Stromal cell of bone marrow (primary cell): ENCODE data around the gene DACT3.

Experiments used
- DNase-seq: peaks from one replicate; pipeline ENCODE4 v3.0.0-alpha.2; 2012; ENCODE audit warnings: low read depth

The DACT3 gene

DNA sequence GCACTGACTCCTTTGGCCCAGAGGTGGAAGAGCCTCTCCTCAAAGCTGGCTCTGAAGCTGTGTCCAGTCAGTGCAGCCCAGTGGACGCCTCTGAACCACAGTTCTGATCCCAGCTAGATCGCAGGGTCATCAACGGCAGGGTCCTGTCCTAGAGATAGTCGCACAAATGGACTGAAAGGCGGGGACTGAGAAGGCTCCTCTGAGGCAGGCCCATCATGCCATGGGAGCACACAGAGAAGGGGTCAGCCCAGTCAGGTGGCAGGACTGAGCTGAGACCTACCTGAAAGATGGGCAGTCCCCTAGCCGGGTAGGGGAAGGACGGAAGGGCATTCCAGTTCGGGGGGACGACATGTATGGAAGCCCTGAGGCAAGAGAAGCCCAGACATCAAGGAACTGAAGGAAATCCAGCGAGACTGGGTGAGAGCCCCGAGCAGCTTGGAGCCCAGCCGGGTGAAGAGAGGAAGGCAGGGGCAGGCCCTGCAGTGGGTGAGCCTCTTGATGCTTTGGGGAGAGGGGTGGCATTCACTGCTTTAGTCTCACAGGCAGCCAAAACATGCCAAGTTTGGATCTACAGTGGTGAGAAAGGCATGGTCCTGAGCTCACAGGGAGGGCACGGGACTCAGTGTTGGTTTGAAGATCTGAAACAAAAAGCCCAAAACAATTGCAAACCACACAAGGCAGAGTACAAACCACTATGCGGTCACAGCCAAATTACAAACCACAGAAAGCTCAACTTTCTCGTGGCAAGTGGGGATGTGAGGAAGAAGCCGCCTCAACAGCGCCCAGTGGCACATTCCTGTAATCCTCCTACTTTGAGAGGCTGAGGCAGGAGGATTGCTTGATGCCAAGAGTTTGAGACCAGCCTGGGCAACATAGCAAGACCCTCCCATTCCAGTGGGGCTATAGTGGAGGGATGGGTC is 49.9 kb downstream of the DACT3 start:
- no peak for DNase-seq

- DNase-seq: no peak
Observed at GRCh38 chr19:46610413-46610775, 50.6 kb downstream of the DACT3 start.

DNA sequence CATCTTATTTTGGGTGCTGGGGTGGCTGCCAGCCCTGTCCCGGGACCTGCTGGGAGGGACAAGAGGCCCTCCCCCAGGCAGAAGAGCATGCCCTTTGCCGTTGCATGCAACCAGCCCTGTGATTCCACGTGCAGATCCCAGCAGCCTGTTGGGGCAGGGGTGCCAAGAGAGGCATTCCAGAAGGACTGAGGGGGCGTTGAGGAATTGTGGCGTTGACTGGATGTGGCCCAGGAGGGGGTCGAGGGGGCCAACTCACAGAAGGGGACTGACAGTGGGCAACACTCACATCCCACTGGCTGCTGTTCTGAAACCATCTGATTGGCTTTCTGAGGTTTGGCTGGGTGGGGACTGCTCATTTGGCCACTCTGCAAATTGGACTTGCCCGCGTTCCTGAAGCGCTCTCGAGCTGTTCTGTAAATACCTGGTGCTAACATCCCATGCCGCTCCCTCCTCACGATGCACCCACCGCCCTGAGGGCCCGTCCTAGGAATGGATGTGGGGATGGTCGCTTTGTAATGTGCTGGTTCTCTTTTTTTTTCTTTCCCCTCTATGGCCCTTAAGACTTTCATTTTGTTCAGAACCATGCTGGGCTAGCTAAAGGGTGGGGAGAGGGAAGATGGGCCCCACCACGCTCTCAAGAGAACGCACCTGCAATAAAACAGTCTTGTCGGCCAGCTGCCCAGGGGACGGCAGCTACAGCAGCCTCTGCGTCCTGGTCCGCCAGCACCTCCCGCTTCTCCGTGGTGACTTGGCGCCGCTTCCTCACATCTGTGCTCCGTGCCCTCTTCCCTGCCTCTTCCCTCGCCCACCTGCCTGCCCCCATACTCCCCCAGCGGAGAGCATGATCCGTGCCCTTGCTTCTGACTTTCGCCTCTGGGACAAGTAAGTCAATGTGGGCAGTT is 51.2 kb downstream of the DACT3 start:
- no peak for DNase-seq

- DNase-seq: no peak
Observed at GRCh38 chr19:46608581-46609345, 52.2 kb downstream of the DACT3 start.

DNA sequence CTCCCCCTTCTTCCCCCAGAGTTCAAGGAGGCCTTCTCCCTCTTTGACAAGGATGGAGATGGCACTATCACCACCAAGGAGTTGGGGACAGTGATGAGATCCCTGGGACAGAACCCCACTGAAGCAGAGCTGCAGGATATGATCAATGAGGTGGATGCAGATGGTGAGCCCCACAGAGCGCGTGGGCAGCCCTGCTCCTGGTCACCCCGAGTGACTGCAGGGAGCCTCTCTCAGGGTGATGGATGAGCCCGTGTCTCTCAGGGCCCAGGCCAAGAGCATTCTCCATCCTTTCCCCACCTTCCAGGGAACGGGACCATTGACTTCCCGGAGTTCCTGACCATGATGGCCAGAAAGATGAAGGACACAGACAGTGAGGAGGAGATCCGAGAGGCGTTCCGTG is 52.8 kb downstream of the DACT3 start:
- no peak for DNase-seq

- DNase-seq: no peak
Observed at GRCh38 chr19:46607448-46607841, 53.5 kb downstream of the DACT3 start.

- DNase-seq: no peak
Observed at GRCh38 chr19:46606681-46607447, 54.1 kb downstream of the DACT3 start.

- no peak for DNase-seq
Observed at GRCh38 chr19:46606019-46606418, 55.0 kb downstream of the DACT3 start.

DNA sequence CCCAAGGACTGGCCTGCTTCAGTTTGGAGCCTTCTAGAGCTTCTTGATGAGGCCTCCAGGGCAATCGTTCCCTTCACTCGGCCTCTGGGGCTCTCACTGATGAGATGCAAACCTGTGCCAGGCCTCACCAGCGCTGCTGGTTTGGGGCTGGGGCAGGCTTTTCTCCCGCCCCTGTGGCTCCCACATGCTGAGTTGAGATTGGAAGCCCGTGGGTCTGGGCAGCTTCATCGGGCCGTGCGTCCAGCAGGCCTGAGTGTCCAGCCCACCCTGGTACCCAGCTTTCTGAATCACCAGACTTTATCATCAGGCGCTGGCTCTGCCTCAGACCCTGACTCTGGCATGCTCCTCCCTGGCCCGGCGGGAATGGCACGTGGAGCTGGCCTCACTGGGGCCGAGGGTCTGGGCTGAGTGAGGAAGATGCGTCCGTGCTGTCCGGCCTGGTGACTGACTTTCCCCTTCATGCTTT is 55.6 kb downstream of the DACT3 start:
- DNase-seq: no peak

GRCh38 chr19:46604781-46605355 is 56.1 kb downstream of the DACT3 start:
- DNase-seq: no peak

DNA sequence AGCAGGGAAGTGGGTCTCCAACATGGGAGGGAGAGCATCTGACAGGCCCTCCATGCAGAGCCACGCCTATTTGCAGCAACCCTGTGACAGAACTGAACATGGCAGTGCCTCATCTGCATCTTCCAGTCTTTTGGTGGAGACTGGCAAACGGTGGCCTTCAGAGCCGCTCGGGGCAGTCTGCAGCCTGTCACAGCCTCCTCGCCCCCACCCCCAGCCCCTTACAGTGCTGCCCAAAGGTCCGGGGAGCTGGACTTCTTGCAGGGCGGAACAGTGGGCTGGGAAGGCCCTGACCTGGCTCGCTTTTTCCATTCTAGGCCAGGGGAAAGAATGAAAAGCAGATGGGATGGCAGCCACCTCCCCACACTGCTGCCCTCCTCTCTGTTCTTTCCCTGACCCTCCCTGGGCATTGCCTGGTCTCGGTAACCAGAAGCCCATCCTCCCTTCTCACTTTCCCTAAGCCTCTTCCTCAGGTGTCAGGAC is 57.2 kb downstream of the DACT3 start:
- no peak for DNase-seq

DNA sequence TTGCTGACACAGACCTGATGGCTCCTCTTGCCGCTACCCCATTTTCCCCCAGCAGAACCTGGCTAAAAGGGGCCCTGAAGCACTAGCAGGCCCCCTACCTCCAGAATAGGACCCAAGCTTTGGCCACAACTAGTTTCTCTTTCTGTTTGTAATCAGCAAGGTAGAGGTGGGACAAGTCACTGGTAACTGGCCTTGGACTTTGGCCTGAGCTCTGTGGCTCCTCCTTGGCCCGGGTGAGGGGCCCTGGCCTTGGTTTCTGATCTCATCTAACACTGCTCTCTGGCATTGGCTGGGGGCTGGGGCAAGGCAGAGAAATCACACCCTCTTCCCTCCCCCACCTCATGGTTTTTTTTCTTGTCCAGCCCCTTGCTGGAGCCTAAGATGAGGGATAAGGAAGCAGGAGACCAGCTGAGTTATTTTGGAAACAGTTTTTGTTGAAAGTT is 57.8 kb downstream of the DACT3 start:
- no peak for DNase-seq

- DNase-seq: no peak
Observed at GRCh38 chr19:46602392-46603194, 58.4 kb downstream of the DACT3 start.

- no peak for DNase-seq
Observed at GRCh38 chr19:46601318-46602224, 59.4 kb downstream of the DACT3 start, which contains the start of gene CALM3. Gene CALM3 (plus strand): TSS chr19:46601330. CDS start chr19:46601435, 105 bp downstream.

DNA sequence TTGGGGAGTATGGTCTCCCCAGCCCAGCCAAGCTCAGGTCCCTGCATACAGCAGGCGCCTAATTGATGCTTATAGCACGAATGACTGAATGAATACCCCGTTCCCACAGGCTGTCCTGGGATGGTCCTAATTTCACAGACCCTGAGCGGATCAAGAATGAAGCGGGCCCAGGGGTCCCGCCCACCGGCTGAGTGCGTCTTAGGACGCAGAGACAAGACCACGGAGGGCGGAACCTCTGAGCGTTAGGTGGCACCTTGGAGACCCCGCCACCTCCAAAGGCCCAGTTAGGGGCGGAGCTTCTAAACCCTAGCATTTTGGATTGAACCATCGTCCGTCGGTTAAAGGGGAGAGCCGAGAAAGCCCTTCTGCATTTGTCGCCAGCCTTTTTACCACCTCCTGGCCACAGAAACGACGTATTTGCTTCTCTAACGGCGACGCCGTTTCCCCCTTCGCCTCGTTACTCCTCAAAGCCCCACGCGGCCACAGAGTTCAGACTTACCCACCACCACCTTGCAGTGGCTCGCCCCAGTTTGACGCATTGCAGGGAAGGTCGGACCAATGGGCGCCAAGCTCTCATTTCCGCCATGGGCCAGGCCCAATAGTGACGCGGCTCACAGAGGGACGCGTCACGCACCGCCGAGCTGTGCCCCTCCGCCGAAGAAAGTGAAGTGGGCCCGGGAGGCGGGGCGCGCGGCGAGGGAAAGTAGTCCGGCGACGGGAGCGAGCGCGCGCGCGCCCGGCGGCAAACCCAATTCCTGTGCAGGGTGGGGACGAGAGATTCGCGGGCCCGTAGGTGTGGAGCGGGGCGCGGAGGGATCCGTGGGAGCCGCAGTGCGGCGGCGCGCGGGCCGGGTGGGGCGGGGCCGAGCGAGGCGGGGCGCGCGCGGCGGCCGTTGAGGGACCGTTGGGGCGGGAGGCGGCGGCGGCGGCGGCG is 60.3 kb downstream of the DACT3 start:
- peak; percentile 93 for DNase-seq

GRCh38 chr19:46599716-46600373 is 61.1 kb downstream of the DACT3 start:
- no peak for DNase-seq

DNA sequence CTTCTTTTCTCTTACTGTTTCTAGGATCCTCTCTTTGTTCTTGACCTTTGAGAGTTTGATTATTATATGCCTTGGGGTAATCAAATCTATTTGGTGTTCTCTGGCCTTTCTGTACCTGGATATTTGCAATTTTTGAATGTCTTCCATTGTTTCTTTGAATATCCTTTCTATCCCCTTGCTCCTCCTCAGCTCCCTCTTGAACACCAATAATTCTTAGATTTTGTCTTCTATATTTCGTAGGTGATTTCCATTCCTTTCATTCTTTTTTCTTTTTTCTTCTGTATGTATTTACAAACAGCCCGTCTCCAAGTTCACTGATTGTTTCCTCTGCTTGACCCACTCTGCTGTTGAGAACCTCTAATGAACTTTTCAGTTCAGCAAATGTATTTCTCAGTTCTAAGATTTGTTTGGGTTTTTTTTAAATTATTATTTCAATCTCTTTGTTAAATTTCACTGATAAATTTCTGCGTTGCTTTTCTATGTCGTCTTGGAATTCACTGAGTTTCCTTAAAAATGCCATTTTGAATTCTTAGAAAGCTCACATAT is 62.5 kb downstream of the DACT3 start:
- DNase-seq: no peak
